ENCODE measurements around the gene TCAP.
A peak's percentile ranks its signal among the peaks of the same experiment; 100 is the strongest.

DNA sequence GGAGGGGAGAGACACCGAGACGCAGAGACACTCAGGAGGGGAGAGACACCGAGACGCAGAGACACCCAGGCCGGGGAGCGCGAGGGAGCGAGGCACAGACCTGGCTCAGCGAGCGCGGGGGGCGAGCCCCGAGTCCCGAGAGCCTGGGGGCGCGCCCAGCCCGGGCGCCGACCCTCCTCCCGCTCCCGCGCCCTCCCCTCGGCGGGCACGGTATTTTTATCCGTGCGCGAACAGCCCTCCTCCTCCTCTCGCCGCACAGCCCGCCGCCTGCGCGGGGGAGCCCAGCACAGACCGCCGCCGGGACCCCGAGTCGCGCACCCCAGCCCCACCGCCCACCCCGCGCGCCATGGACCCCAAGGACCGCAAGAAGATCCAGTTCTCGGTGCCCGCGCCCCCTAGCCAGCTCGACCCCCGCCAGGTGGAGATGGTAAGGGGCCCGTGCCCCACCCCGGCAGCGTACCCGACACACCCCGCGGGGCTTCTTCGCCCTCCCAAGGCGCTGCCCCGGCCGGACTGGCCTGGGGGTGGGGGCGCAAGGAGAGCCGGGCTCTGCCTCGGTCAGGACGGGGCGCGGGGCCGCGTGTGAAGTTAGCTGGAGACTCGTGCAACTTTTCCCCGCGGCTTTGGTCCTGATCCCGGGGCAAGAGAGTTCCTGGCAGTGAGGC lies 38.0 kb upstream of the TCAP start:
- TF ChIP-seq, protein P1, sequence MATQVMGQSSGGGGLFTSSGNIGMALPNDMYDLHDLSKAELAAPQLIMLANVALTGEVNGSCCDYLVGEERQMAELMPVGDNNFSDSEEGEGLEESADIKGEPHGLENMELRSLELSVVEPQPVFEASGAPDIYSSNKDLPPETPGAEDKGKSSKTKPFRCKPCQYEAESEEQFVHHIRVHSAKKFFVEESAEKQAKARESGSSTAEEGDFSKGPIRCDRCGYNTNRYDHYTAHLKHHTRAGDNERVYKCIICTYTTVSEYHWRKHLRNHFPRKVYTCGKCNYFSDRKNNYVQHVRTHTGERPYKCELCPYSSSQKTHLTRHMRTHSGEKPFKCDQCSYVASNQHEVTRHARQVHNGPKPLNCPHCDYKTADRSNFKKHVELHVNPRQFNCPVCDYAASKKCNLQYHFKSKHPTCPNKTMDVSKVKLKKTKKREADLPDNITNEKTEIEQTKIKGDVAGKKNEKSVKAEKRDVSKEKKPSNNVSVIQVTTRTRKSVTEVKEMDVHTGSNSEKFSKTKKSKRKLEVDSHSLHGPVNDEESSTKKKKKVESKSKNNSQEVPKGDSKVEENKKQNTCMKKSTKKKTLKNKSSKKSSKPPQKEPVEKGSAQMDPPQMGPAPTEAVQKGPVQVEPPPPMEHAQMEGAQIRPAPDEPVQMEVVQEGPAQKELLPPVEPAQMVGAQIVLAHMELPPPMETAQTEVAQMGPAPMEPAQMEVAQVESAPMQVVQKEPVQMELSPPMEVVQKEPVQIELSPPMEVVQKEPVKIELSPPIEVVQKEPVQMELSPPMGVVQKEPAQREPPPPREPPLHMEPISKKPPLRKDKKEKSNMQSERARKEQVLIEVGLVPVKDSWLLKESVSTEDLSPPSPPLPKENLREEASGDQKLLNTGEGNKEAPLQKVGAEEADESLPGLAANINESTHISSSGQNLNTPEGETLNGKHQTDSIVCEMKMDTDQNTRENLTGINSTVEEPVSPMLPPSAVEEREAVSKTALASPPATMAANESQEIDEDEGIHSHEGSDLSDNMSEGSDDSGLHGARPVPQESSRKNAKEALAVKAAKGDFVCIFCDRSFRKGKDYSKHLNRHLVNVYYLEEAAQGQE (IDR thresholded peaks at IDR 0.05; ENCODE audit: unreplicated experiment): no peak
- TF ChIP-seq EZH2 (IDR thresholded peaks at IDR 0.05; ENCODE audit: low read depth, unreplicated experiment): peak; percentile 2
- no peak for TF ChIP-seq NANOG (IDR thresholded peaks at IDR 0.05; ENCODE audit: borderline replicate concordance)
- TF ChIP-seq, protein P2, sequence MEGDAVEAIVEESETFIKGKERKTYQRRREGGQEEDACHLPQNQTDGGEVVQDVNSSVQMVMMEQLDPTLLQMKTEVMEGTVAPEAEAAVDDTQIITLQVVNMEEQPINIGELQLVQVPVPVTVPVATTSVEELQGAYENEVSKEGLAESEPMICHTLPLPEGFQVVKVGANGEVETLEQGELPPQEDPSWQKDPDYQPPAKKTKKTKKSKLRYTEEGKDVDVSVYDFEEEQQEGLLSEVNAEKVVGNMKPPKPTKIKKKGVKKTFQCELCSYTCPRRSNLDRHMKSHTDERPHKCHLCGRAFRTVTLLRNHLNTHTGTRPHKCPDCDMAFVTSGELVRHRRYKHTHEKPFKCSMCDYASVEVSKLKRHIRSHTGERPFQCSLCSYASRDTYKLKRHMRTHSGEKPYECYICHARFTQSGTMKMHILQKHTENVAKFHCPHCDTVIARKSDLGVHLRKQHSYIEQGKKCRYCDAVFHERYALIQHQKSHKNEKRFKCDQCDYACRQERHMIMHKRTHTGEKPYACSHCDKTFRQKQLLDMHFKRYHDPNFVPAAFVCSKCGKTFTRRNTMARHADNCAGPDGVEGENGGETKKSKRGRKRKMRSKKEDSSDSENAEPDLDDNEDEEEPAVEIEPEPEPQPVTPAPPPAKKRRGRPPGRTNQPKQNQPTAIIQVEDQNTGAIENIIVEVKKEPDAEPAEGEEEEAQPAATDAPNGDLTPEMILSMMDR (conservative IDR thresholded peaks at IDR 0.05; ENCODE audit: low read depth in 2 of 2): no peak
